Measurements from ENCODE around the gene PDXP.
"Not testable (repeated sequence)": the region's sequence is repeated elsewhere in the genome, so short reads cannot be mapped to it uniquely, and the experiment has no call there.

The PDXP gene

GRCh38 chr22:37692627-37693285 lies 34.2 kb downstream of the PDXP start:
- TF ChIP-seq YY1 (IDR thresholded peaks at IDR 0.05; ENCODE audit: insufficient read depth, insufficient read length) (no peak), ZNF274 (IDR thresholded peaks at IDR 0.05; ENCODE audit: low read depth, low read length) (no peak), SUZ12 (IDR thresholded peaks at IDR 0.05; ENCODE audit: extremely low read depth, insufficient read depth, insufficient read length) (no peak)
- Histone ChIP-seq H3K9me3 (ENCODE audit: insufficient read depth, low read length) (no peaks in the 10 kb centered on the region), H3K4me3 (ENCODE audit: insufficient read length, low read depth) (no peak overlapping the region), H3K36me3 (ENCODE audit: insufficient read depth, insufficient read length, low read length) (peaks cover 50% of the 10 kb centered on the region), H3K9ac (ENCODE audit: insufficient read length, low read depth) (no peak overlapping the region), H3K27me3 (ENCODE audit: insufficient read depth, insufficient read length) (no peaks in the 10 kb centered on the region), H3K4me1 (ENCODE audit: insufficient read depth, insufficient read length) (peaks cover 2% of the 10 kb centered on the region)
- no peak for DNase-seq (ENCODE audit: low read depth, low spot score)

- H3K9me3 ChIP-seq (ENCODE audit: insufficient read depth, low read length); H3K27me3 ChIP-seq (ENCODE audit: insufficient read depth, insufficient read length); H3K4me3 ChIP-seq (ENCODE audit: insufficient read length, low read depth); H3K9ac ChIP-seq (ENCODE audit: insufficient read length, low read depth); DNase-seq (ENCODE audit: low read depth, low spot score); H3K4me1 ChIP-seq (ENCODE audit: insufficient read depth, insufficient read length): not testable (repeated sequence)
- peaks cover 39% of the 10 kb centered on the region for H3K36me3 ChIP-seq (ENCODE audit: insufficient read depth, insufficient read length, low read length)
Measured at GRCh38 chr22:37694131-37694530, 35.6 kb downstream of the PDXP start.

- H3K9ac ChIP-seq (ENCODE audit: insufficient read length, low read depth), result peak overlapping the region; percentile 39
- H3K4me3 ChIP-seq (ENCODE audit: insufficient read length, low read depth), result not testable (repeated sequence)
Measured at GRCh38 chr22:37696260-37696656, 37.7 kb downstream of the PDXP start.

GRCh38 chr22:37696657-37697537 lies 38.4 kb downstream of the PDXP start, which contains the start of gene TRIOBP:
Gene TRIOBP (plus strand): TSS chr22:37697048. CDS start chr22:37701366, 4,318 bp downstream.
- DNase-seq (ENCODE audit: low read depth, low spot score), result peak; percentile 92
- Histone ChIP-seq H3K9me3 (ENCODE audit: insufficient read depth, low read length) (no peaks in the 10 kb centered on the region), H3K4me3 (ENCODE audit: insufficient read length, low read depth) (peak within 1 kb of the TSS; percentile 50), H3K36me3 (ENCODE audit: insufficient read depth, insufficient read length, low read length) (peaks cover 31% of the 10 kb centered on the region), H3K9ac (ENCODE audit: insufficient read length, low read depth) (peak within 1 kb of the TSS; percentile 52), H3K27me3 (ENCODE audit: insufficient read depth, insufficient read length) (no peaks in the 10 kb centered on the region), H3K4me1 (ENCODE audit: insufficient read depth, insufficient read length) (peaks cover 2% of the 10 kb centered on the region)
- TF ChIP-seq YY1 (IDR thresholded peaks at IDR 0.05; ENCODE audit: insufficient read depth, insufficient read length) (no peak), SUZ12 (IDR thresholded peaks at IDR 0.05; ENCODE audit: extremely low read depth, insufficient read depth, insufficient read length) (no peak), ZNF274 (IDR thresholded peaks at IDR 0.05; ENCODE audit: low read depth, low read length) (no peak)

More at GRCh38 chr22:37696260-37696656, 37.7 kb downstream of the PDXP start:
- DNase-seq (ENCODE audit: low read depth, low spot score); H3K27me3 ChIP-seq (ENCODE audit: insufficient read depth, insufficient read length); H3K4me1 ChIP-seq (ENCODE audit: insufficient read depth, insufficient read length); H3K9me3 ChIP-seq (ENCODE audit: insufficient read depth, low read length): not testable (repeated sequence)
- H3K36me3 ChIP-seq (ENCODE audit: insufficient read depth, insufficient read length, low read length), result peaks cover 33% of the 10 kb centered on the region

GRCh38 chr22:37697538-37697835 lies 39.0 kb downstream of the PDXP start:
- TF ChIP-seq YY1 (IDR thresholded peaks at IDR 0.05; ENCODE audit: insufficient read depth, insufficient read length) (no peak), SUZ12 (IDR thresholded peaks at IDR 0.05; ENCODE audit: extremely low read depth, insufficient read depth, insufficient read length) (no peak), ZNF274 (IDR thresholded peaks at IDR 0.05; ENCODE audit: low read depth, low read length) (no peak)
- Histone ChIP-seq H3K9ac (ENCODE audit: insufficient read length, low read depth) (peak overlapping the region; percentile 52), H3K27me3 (ENCODE audit: insufficient read depth, insufficient read length) (no peaks in the 10 kb centered on the region), H3K4me3 (ENCODE audit: insufficient read length, low read depth) (peak overlapping the region; percentile 50), H3K4me1 (ENCODE audit: insufficient read depth, insufficient read length) (peaks cover 2% of the 10 kb centered on the region), H3K9me3 (ENCODE audit: insufficient read depth, low read length) (no peaks in the 10 kb centered on the region), H3K36me3 (ENCODE audit: insufficient read depth, insufficient read length, low read length) (peaks cover 28% of the 10 kb centered on the region)
- no peak for DNase-seq (ENCODE audit: low read depth, low spot score)

- Histone ChIP-seq H3K4me1 (ENCODE audit: insufficient read depth, insufficient read length) (no peaks in the 10 kb centered on the region), H3K9ac (ENCODE audit: insufficient read length, low read depth) (no peak overlapping the region), H3K36me3 (ENCODE audit: insufficient read depth, insufficient read length, low read length) (peaks cover 29% of the 10 kb centered on the region), H3K9me3 (ENCODE audit: insufficient read depth, low read length) (no peaks in the 10 kb centered on the region), H3K4me3 (ENCODE audit: insufficient read length, low read depth) (no peak overlapping the region), H3K27me3 (ENCODE audit: insufficient read depth, insufficient read length) (no peaks in the 10 kb centered on the region)
- TF ChIP-seq SUZ12 (IDR thresholded peaks at IDR 0.05; ENCODE audit: extremely low read depth, insufficient read depth, insufficient read length) (no peak), ZNF274 (IDR thresholded peaks at IDR 0.05; ENCODE audit: low read depth, low read length) (no peak), YY1 (IDR thresholded peaks at IDR 0.05; ENCODE audit: insufficient read depth, insufficient read length) (no peak)
- DNase-seq (ENCODE audit: low read depth, low spot score), result no peak
Measured at GRCh38 chr22:37701141-37701786, 42.7 kb downstream of the PDXP start.

- Histone ChIP-seq H3K4me1 (ENCODE audit: insufficient read depth, insufficient read length) (peaks cover 1% of the 10 kb centered on the region), H3K9me3 (ENCODE audit: insufficient read depth, low read length) (no peaks in the 10 kb centered on the region), H3K36me3 (ENCODE audit: insufficient read depth, insufficient read length, low read length) (peaks cover 30% of the 10 kb centered on the region), H3K9ac (ENCODE audit: insufficient read length, low read depth) (no peak overlapping the region), H3K27me3 (ENCODE audit: insufficient read depth, insufficient read length) (no peaks in the 10 kb centered on the region), H3K4me3 (ENCODE audit: insufficient read length, low read depth) (no peak overlapping the region)
- TF ChIP-seq YY1 (IDR thresholded peaks at IDR 0.05; ENCODE audit: insufficient read depth, insufficient read length) (no peak), SUZ12 (IDR thresholded peaks at IDR 0.05; ENCODE audit: extremely low read depth, insufficient read depth, insufficient read length) (no peak), ZNF274 (IDR thresholded peaks at IDR 0.05; ENCODE audit: low read depth, low read length) (no peak)
- DNase-seq (ENCODE audit: low read depth, low spot score), result no peak
Measured at GRCh38 chr22:37703906-37704305, 45.4 kb downstream of the PDXP start.

Measured in NT2/D1 (cell line).